GM04503 (cell line): ENCODE data around the gene MRPL33.

Experiments used
- DNase-seq: peaks from one replicate; pipeline ENCODE4 v3.0.0-alpha.2; 2012; ENCODE audit warnings: low read depth

Gene MRPL33

DNA sequence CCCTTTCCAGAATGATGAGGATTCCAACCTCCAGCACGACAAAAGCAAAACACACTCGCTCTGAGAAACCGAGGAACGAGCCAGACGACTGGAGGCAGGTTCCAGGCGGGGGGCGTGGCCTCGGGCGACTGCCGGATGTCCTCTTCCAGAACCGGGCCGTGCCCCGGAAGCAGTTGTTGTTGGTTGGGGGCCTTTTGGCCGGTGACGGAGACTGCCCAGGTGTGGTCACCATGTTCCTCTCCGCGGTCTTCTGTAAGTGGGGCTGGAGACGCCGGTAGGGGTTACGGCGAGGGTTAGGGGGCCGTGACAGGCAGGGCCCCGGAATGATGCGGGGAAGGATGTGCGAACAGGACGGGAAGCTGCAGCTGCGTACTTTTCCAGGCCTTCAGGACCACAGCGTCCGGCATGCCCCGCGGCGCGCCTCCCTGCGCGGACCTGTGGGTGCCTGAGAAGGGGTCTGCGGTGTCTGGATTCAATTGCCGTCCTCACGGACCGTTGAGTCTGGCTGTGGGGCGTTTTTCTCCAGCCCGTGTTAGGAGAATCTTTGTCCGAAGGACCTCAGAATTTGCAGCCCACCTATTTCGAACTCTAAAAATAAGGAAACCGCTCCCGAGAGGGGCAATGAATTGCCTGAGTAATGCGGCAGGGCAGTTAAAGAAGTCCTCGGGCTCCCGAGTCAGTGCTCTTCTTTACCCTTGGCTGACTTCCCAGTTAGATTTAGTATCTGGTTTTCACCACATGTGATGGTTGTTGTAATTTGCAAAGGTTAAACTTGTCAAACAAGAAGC is at the start of gene MRPL33:
Gene MRPL33 (plus strand): TSS at position 172 of the 788 bp plus-strand sequence. CDS start 59 bp downstream, at position 231.
- peak; percentile 59 for DNase-seq

- DNase-seq = no peak
These were observed 49.5 kb upstream of the MRPL33 start for GRCh38 chr2:27721884-27722485.

- no peak for DNase-seq
These were observed 48.0 kb upstream of the MRPL33 start for GRCh38 chr2:27723372-27724144.

DNA sequence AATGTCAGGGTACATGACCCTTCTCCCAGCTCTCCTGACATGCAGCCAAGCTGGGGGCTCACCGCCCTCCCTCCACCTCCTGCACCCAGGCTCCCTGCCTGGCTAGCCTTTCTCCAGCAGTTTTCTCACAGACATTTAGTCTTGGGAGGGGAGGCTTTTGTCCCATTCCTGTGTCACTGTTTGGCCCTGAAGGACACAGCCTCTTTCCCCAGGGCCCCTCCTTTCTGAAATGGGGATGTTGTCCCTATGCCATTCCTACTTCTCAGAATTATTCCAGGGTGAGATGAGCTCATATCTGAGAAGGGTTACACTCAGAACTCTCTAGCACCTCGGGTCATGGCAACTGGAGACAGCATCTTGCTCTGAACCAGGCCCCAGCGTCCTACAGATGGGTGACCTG is 47.3 kb upstream of the MRPL33 start:
- DNase-seq = no peak

GRCh38 chr2:27724905-27725701 is 46.4 kb upstream of the MRPL33 start:
- no peak for DNase-seq

- DNase-seq = no peak
These were observed 44.3 kb upstream of the MRPL33 start for GRCh38 chr2:27727257-27727656.

GRCh38 chr2:27728081-27728858 is 43.2 kb upstream of the MRPL33 start:
- no peak for DNase-seq

DNA sequence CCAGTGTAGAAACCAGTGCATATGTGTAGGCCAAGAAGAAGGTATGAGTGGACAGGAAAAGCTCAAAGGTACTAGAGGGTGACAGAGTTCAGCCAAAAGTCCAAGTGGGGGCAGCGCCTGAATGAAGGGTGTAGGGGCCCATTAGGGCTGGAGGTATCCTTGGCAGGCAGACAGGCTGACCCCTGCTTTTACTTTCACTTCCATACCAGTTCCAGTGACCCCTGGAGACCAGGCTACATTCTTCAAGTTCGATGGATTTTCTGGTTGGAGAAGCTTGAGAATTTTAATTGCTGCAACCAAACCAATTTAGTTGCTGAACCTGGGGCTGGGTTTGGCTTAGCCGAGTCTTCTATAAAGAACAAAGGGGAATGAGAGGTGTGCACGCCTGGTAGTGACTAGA is 42.3 kb upstream of the MRPL33 start:
- no peak for DNase-seq

- no peak for DNase-seq
These were observed 41.9 kb upstream of the MRPL33 start for GRCh38 chr2:27729614-27730013.

DNA sequence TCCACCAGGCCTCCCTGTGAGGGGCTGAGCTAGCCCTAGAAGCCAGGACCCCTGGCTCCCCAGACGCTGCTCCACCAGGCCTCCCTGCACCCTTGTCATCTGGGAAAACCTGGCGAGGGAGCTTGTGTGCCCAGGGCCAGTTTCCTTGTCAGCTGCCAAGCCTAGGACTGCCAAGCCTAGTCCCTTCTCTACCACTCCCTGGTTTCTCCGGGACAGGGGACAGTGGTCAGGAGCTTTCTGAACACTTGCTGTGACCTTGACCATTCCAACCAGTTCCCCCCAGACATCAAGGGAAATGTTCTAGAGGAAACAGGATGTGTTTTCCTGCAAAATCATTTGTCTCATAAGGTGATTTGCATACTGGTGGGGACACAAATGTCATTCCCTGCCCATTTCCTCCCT is 41.3 kb upstream of the MRPL33 start:
- no peak for DNase-seq

DNA sequence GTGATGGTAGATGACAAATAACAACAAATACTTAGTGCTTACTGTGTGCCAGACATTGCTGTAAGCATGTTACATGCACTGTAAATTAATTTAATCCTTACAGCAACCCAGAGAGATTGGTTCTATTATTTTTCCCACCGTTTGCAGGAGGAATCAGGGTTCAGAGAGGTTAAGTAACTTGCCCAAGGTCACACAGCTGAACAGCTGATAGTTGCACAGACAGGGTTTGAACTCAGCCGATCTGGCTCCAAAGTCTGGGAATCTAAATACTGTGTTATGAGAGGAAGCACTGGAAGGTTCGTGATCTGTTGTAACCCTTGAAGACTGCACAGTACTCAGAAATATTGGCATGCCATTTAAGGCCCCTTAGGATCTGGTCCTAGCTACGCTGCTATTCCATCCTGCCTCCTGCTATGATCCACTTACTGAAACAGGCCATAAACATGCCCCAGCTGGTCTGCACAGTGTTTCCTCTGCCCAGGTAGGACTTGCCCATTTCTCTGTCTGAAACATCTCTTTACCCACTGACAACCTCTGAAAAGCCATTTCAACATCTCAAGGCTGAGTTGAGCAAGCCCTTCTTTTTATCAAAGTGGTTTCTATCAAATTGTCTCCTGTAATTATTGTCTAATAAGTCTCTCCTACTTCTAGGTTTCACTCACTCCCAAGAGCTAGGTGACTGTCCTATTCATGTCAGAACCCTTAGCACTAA is 40.4 kb upstream of the MRPL33 start:
- no peak for DNase-seq

DNA sequence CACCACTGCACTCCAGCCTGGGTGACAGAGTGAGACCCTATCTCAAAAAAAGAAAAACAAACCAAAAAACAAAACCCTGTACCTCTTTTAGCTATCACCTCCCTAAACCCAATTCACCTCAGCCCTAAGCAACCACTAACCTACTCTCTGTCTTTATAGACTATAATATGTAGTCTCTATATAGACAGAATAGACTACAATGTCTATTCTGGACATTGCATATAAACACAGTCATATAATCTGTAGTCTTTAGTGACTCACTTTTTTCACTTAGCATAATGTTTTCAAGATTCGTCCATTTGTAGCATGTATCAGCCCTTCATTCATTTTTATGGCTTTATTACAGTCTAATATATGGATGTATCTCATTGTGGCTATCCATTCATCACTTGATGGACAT is 37.2 kb upstream of the MRPL33 start:
- no peak for DNase-seq

DNA sequence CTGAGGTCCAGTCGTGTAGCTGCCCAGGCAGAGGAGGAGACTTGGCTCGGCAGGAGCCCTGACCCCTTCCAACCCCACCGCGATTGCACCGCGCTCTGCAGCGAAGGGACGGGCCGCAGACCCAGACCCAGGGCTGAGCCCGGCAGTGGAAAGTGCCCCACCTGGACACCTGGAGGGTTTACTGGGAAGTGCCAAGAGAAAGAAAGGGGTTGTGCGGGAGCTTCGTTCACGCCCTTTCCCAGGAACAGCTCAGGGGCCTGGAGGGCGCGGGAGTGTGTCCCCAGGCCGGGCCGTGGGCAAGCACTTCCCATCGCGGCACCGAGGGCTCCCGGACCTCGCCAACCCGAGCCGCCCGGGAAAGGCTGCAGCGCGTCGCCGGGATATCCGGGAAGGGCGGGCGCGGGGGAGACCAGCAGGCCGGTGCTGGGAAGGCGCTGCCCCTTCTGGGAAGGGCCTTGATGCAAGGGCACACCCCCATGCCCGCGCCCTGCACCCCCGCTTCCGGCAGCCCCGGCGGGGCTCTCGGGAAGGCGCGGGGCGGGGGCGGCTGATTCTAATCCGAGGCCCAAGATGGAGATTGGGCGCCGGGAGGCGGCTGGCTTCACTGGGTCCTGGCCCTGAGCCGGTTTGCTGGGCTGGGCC is 36.1 kb upstream of the MRPL33 start:
- DNase-seq = no peak

DNA sequence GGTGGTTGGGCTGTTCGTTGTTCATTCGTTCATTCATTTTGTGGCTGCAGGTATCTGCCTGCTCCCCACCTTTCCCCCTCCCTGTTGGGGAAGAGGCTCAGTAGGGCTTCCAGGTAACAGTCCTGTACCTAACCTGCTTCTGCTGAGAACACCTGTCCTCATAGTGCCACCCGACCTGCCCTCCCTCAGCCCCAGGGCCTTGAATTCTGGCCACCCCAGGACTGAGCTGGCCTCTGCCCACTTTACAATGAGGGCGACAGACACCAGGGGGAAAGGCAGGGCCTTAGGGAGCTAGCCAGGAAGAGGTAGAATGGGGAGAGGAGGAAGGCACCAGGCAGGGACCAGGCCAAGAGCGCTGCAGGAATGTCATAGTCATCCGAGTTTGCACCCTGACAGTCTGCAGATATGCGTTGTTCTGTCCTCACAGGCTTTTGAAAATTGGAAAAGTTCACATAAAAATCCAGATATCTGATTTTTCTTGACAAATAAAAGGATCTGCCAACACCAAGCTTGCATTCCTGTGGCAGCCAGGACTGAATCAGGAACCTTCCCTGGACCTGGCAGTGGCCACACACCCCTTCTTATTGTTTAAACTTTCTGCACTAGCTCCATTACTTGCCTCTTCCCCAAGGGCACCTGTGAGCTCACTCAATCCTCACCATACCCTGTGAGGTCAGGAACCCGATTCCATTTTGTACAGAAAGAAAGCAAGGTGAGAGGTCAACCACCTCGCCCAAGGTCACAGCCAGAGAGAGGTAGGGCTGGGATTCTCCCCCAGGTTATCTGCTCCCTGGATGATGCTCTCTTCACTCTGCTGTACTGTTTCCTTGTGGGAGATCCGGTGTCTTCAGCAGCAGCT is 35.3 kb upstream of the MRPL33 start:
- DNase-seq = no peak

- DNase-seq = no peak
These were observed 34.7 kb upstream of the MRPL33 start for GRCh38 chr2:27736890-27737204.

- peak; percentile 68 for DNase-seq
These were observed 33.7 kb upstream of the MRPL33 start for GRCh38 chr2:27737676-27738348.

DNA sequence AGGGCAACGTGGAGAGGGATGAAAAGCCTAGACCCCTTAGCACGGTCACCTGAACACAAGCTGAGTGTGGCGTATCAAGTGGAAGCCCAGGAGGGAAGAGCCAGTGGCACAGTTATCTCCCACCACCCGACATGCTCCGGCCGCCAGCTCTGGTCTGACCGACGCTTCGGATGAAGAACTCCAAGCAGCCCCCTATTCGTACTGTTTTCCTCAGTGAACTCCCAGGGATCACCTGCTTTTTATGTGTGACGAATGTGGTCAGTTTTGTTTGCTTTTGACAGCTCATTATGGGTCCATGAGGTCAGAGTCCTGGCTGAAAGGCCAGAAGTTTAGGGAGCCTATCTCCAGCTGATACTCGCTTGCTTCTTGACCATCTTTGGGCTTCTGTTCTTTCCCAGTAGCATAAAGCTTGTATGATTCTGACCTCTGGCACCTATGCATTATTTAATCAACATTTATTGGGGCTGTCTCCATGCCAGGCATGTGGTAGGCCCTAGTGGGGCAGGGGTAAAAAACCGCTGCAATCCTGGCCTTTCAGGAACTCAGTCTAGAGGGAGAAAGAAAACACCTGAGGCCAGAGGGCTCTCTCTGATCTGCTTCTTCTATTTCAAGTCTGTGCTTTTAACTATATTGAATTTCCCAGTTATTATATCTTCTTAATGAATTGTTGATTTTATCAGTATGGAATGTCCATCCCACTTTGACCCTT is 33.0 kb upstream of the MRPL33 start:
- DNase-seq = no peak

- no peak for DNase-seq
These were observed 32.5 kb upstream of the MRPL33 start for GRCh38 chr2:27739058-27739373.
